IPS-NIHi7 (cell line): ENCODE results near the gene CNIH1.
"Not testable (repeated sequence)": the region's sequence is repeated elsewhere in the genome, so short reads cannot be mapped to it uniquely, and the experiment has no call there.

ENCODE experiments used
- DNase-seq: peaks from one replicate; pipeline ENCODE4 v3.0.0; 2012; ENCODE audit warnings: mixed read lengths; ENCODE audit errors: extremely low spot score

The CNIH1 gene

DNA sequence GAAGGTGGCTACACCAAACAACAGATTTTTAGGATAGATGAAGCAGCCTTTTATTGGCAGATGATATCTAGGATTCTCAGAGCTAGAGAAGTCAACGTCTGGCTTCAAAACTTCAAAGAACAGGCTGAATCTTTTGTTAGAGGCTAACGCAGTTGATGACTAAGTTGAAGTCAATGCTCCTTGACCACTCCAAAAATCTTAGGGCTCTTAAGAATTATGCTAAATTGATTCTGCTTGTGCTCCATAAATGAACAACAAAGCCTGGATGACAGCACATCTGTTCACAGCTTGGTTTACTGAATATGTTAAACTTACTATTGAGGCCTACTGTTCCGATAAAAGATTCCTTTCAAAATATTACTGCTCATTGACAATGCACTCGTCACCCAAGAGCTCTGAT lies 57.3 kb downstream of the CNIH1 start:
- no peak for DNase-seq

DNA sequence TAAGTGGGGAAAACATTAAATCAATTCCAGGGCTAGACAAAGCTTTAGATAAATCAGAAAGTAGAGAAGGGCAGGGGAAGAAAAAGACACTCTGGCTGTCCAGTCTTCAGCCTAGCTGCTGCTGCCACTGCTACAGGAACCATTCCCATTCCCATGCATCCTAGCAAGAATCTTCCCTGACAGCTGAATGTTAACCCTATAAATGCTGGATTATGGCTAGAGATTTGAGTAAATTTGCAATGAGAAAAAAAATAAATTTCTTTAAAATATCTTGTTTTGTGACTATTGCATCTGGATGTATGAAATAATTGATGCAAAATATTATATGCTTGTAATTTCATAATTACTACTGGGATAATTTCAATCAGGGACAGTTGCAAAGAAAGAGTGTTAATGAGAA lies 59.4 kb downstream of the CNIH1 start:
- DNase-seq, result peak; percentile 38

- DNase-seq, result not testable (repeated sequence)
Measured at GRCh38 chr14:54380558-54380957, 60.6 kb downstream of the CNIH1 start.

DNA sequence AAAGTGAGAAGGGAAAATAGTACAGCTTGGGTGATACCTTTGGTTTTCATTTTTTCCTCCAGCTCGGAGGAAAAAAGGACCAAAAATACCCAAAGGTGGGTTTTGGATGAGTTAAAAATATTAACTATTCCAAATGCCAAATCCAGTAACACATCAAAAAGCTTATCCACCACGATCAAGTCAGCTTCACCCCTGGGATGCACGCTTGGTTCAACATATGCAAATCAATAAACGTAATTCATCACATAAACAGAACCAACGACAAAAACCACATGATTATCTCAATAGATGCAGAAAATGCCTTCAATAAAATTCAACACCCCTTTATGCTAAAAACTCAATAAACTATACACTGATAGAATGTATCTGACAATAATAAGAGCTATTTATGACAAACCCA lies 62.3 kb downstream of the CNIH1 start:
- not testable (repeated sequence) for DNase-seq

GRCh38 chr14:54377501-54377900 lies 63.7 kb downstream of the CNIH1 start:
- DNase-seq, result no peak

DNA sequence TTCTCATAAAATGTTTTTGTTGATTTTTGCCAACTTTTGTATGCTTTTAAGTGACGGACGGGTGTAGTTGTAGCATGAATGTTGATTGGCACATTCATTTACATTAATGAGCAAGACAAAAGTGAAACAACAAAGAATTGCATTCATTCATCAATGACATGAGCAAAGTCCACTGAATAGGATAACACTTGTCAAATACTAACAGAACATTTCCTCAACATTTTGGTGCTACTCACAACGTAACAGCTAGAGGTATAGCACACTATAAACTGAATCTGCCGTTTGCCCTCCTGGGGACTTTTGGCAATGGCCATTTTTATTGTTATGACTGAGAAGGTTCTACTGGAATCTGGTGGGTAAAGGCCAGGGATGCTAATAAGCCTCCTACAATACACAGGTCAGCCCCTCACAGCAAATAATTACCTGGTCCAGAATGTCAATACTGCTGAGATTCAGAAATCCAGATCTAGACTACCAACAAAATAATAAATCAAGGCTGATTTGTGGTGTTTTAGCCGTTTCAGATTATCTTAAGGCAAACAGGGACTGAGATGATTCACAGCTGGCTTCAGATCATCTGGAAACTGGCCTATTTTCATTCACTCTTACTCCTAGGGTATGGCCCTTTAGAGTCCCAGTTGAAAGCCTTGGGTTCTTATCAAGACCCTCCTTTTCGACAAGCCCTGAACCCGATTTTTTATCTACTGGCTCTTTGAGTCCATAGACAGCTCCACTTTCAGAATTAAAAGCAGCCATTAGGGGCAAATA lies 66.9 kb downstream of the CNIH1 start:
- DNase-seq, result no peak
